Measurements from ENCODE around the gene RALA. TPM values are rescaled to one million over a fixed set of nuclear protein-coding genes. Genes with fewer than 3 reads are reported as not detected.

Gene RALA
- total and polyA plus RNA-seq, 2 of the 13 experiments (the other 11 are each of a cell fraction or from before 2014, with no cell fraction given): 11.8 to 19.5 TPM

- in situ Hi-C loops (cut with HindIII; ENCODE audit: extremely low pct_ligation_motif_present, low pct_unique_long_range_greater_than_20kb) (no loop called here), intact Hi-C loops (cut with micrococcal nuclease; ENCODE audit: unreplicated experiment) (no loop called here)
- no peak overlapping the region for H3K9ac ChIP-seq (ENCODE audit: insufficient read depth, low read depth, low read length)
- BruUV-seq (replicated peaks): no TSS peak
- no peak for ATAC-seq
- no peak for FAIRE-seq
- H3K4me1 ChIP-seq (ENCODE audit: insufficient read depth, low read length): peaks cover 30% of the 10 kb centered on the region
- no peak for DNase-seq (ENCODE audit: low spot score)
- CTCF ChIA-PET (ENCODE audit: low intra/inter-chr PET ratio, low total read pairs): no interaction called here
- no peak overlapping the region for H2AFZ ChIP-seq (ENCODE audit: low read length)
- POLR2A ChIA-PET: interaction anchor here (1.4 kb wide), 1 partner anchor 15 kb away, joined by 3 read pairs; no protein-coding TSS in a partner anchor
- H3K79me2 ChIP-seq (ENCODE audit: insufficient read depth, low read length): peaks cover 26% of the 10 kb centered on the region
- peaks cover 6% of the 10 kb centered on the region; the same call in 1 of the 2 replicates for H4K20me1 ChIP-seq (ENCODE audit: insufficient read depth, low read length)
- no peak overlapping the region for H3K4me3 ChIP-seq (replicated peaks in 1 of 3; ENCODE audit: insufficient read depth in 1 of 3, low read depth in 2 of 3, low read length in 3 of 3)
- 97% methylated on average over 1 of the region's 1 CpG for WGBS (ENCODE audit: low lambda C conversion rate)
- no peak overlapping the region for H3K27ac ChIP-seq (ENCODE audit: extremely low read length, insufficient read depth, low read length)
- H3K9me3 ChIP-seq (ENCODE audit: low read length): no peaks in the 10 kb centered on the region
- no peak overlapping the region for H3K4me2 ChIP-seq (ENCODE audit: low read depth, low read length)
- no peaks in the 10 kb centered on the region for H3K27me3 ChIP-seq (ENCODE audit: control insufficient read depth in 1 of 2, insufficient read depth in 2 of 2, low read length in 2 of 2)
- no peaks in the 10 kb centered on the region for H3K36me3 ChIP-seq (replicated peaks in 1 of 2; ENCODE audit: control insufficient read depth in 1 of 2, insufficient read depth in 2 of 2, low read length in 2 of 2)
- TF ChIP-seq GRHL1 (CRISPR knock-in tag; conservative IDR thresholded peaks at IDR 0.05): no peak
- TF ChIP-seq ZNF354B (CRISPR knock-in tag; IDR thresholded peaks at IDR 0.05): no peak
- TF ChIP-seq HOMEZ (CRISPR knock-in tag; IDR thresholded peaks at IDR 0.05; ENCODE audit: low read depth): no peak
- TF ChIP-seq NKX3-1 (CRISPR knock-in tag; IDR thresholded peaks at IDR 0.05): no peak
- TF ChIP-seq YY1 (IDR thresholded peaks at IDR 0.05; ENCODE audit: insufficient read depth, insufficient replicate concordance, low read depth, low read length): no peak
- no peak for TF ChIP-seq MBNL3 (CRISPR knock-in tag; conservative IDR thresholded peaks at IDR 0.05)
- no peak for TF ChIP-seq GTF2F1 (IDR thresholded peaks at IDR 0.05; ENCODE audit: low read length)
- no peak for TF ChIP-seq ATM (IDR thresholded peaks at IDR 0.05; ENCODE audit: borderline replicate concordance)
- TF ChIP-seq ZNF256 (CRISPR knock-in tag; conservative IDR thresholded peaks at IDR 0.05): no peak
- no peak for TF ChIP-seq AFF4 (CRISPR knock-in tag; IDR thresholded peaks at IDR 0.05)
- no peak for TF ChIP-seq ELK4 (CRISPR knock-in tag; IDR thresholded peaks at IDR 0.05; ENCODE audit: borderline replicate concordance)
- TF ChIP-seq IKZF1 (IDR thresholded peaks at IDR 0.05): no peak
- TF ChIP-seq THRA (CRISPR knock-in tag; IDR thresholded peaks at IDR 0.05; ENCODE audit: borderline replicate concordance): no peak
- TF ChIP-seq E2F5 (CRISPR knock-in tag; conservative IDR thresholded peaks at IDR 0.05): no peak
- no peak for TF ChIP-seq ZFP36L1 (CRISPR knock-in tag; IDR thresholded peaks at IDR 0.05)
Measured at GRCh38 chr7:39621261-39621660, 2.1 kb upstream of the RALA start.
